Neural crest cell (in vitro differentiated cells): Measurements from ENCODE around the gene TRIM72. TPM values are rescaled to one million over a fixed set of nuclear protein-coding genes. Genes with fewer than 3 reads are reported as not detected.
A peak's percentile ranks its signal among the peaks of the same experiment; 100 is the strongest.

Source experiments
- DNase-seq: peaks from one replicate; pipeline ENCODE4 v3.0.0; 2021; ENCODE audit warnings: low read depth, mixed read lengths, low spot score
- H3K27ac Mint-ChIP-seq: one replicate; pipeline ENCODE4 v1.8.0; 2021; ENCODE audit warnings: mild to moderate bottlenecking, mixed read lengths; ENCODE audit not compliant: unreplicated experiment
- H3K27me3 Mint-ChIP-seq: 2 replicates; pipeline ENCODE4 v1.8.0; 2021; ENCODE audit warnings: low read depth, mild to moderate bottlenecking, mixed read lengths
- H3K36me3 Mint-ChIP-seq: 2 replicates; pipeline ENCODE4 v1.8.0; 2021; ENCODE audit warnings: low read depth, mild to moderate bottlenecking, mixed read lengths
- H3K4me1 Mint-ChIP-seq: 2 replicates; pipeline ENCODE4 v1.8.0; 2021; ENCODE audit warnings: mixed read lengths
- H3K4me3 Mint-ChIP-seq: one replicate; pipeline ENCODE4 v1.8.0; 2021; ENCODE audit warnings: mild to moderate bottlenecking, mixed read lengths
- H3K9me3 Mint-ChIP-seq: 2 replicates; pipeline ENCODE4 v1.8.0; 2021; ENCODE audit warnings: mixed read lengths
- CTCF ChIP-seq: fragments of 200-600 bp; sonication (generic); conservative IDR thresholded peaks from 2 replicates; pipeline ENCODE4 v1.5.0; 2021; ENCODE audit warnings: antibody characterized with exemption, mild to moderate bottlenecking
- total RNA-seq: library from RNA; stranded (reverse); gene quantifications from 2 replicates; pipeline ENCODE4 v1.2.1, GENCODE V29; 2021

Gene TRIM72
- total RNA-seq, 1 donor from 2014 or later = 0.05 TPM

DNA sequence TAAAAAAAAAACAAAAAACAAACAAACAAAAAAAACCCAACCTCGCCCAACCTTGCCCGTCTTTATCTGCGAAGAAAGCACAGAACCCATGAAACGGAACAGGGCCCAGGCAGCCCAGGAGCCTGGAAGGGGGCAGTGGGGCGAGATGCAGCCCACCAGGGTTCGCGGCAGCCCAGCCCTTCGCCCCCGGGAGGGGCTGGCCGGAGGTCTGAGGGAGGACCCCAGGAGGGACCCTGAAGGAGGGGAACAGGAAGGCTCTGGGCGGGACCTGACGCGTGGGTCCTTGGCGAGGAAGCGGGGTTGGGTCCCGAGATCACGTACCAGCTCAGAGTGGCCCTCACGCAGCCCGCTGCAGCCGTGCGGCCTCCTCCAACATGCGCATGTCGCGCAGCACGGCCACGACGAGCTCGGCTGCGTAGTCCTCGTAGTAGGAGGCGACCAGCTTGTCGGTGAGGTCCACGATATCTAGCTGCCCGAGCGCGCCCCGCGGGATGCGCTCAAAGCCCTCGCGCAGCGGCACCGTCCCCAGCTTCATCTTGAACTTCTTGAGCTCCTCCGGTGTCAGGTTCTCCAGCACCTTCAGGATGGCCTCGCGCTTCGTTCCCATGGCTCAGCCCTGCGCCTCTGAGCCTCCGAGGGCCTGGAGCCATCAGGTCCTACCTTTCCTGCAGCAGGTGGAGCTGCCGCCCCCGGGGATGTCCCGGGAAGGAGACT, 2.7 kb downstream of the TRIM72 start, which contains the start of gene PYDC1:
PYDC1 (minus strand) TSS at position 714 of the 714 bp plus-strand sequence; CDS start at position 607, 107 bp downstream.
- Mint-ChIP-seq H3K27ac (no peak within 1 kb of the TSS), H3K9me3 (no peaks in the 10 kb centered on the region), H3K4me1 (peaks cover 8% of the 10 kb centered on the region), H3K4me3 (peak within 1 kb of the TSS; percentile 15), H3K36me3 (no peaks in the 10 kb centered on the region), H3K27me3 (peaks cover 91% of the 10 kb centered on the region)
- TF ChIP-seq CTCF = no peak
- no peak for DNase-seq

- no peak for TF ChIP-seq CTCF
- no peak overlapping the region for H3K27ac Mint-ChIP-seq
- no peak for DNase-seq
- peaks cover 8% of the 10 kb centered on the region for H3K4me1 Mint-ChIP-seq
- no peaks in the 10 kb centered on the region for H3K9me3 Mint-ChIP-seq
- H3K36me3 Mint-ChIP-seq = no peaks in the 10 kb centered on the region
- H3K27me3 Mint-ChIP-seq = peaks cover 92% of the 10 kb centered on the region
- H3K4me3 Mint-ChIP-seq = no peak overlapping the region
Measured at GRCh38 chr16:31217136-31217530, 3.2 kb downstream of the TRIM72 start.

GRCh38 chr16:31219154-31219741, 5.3 kb downstream of the TRIM72 start:
- H3K9me3 Mint-ChIP-seq = no peaks in the 10 kb centered on the region
- H3K27ac Mint-ChIP-seq = no peak overlapping the region
- no peak for DNase-seq
- no peak for TF ChIP-seq CTCF
- H3K4me3 Mint-ChIP-seq = no peak overlapping the region
- peaks cover 77% of the 10 kb centered on the region for H3K27me3 Mint-ChIP-seq
- no peaks in the 10 kb centered on the region for H3K36me3 Mint-ChIP-seq
- H3K4me1 Mint-ChIP-seq = peaks cover 8% of the 10 kb centered on the region

DNA sequence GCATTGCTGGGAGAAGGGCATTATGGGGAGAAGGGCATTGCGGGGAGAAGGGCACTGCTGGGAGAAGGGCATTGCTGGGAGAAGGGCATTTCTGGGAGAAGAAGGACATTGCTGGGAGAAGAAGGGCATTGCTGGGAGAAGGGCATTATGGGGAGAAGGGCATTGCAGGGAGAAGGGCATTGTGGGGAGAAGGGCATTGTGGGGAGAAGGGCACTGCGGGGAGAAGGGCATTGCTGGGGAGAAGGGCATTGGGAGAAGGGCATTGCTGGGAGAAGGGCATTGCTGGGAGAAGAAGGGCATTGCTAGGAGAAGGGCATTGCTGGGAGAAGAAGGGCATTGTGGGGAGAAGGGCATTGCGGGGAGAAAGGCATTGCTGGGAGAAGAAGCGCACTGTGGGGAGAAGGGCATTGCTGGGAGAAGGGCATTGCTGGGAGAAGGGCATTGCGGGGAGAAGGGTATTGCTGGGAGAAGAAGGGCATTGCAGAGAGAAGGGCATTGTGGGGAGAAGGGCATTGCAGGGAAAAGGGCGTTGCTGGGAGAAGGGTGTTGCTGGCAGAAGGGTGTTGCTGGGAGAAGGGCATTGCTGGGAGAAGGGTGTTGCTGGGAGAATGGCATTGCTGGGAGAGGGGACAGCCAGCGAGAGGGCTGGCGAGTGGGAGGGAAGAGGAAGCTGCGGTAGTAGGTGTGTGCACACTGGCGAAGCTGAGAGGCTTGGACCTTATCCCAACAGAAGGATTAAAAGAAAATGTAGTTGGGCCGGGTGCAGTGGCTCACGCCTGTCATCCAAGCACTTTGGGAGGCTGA, 7.6 kb downstream of the TRIM72 start:
- Mint-ChIP-seq H3K27me3 (peaks cover 57% of the 10 kb centered on the region), H3K9me3 (no peaks in the 10 kb centered on the region), H3K27ac (no peak overlapping the region), H3K4me1 (no peaks in the 10 kb centered on the region), H3K36me3 (no peaks in the 10 kb centered on the region), H3K4me3 (no peak overlapping the region)
- DNase-seq = no peak
- no peak for TF ChIP-seq CTCF

- H3K36me3 Mint-ChIP-seq = no peaks in the 10 kb centered on the region
- H3K27me3 Mint-ChIP-seq = peaks cover 42% of the 10 kb centered on the region
- H3K4me3 Mint-ChIP-seq = no peak overlapping the region
- TF ChIP-seq CTCF = no peak
- H3K27ac Mint-ChIP-seq = no peak overlapping the region
- no peak for DNase-seq
- H3K4me1 Mint-ChIP-seq = no peaks in the 10 kb centered on the region
- H3K9me3 Mint-ChIP-seq = no peaks in the 10 kb centered on the region
Measured at GRCh38 chr16:31223044-31223443, 9.1 kb downstream of the TRIM72 start.
